GM20431 (cell line): ENCODE data around the gene CDH4.

Experiments
- in situ Hi-C: fragments of 300-500 bp; cut with MseI, MboI; formaldehyde crosslinking; loops from one replicate; pipeline ENCODE4 v1.15.0; 2020; ENCODE audit warnings: low sequenced_read_pairs; ENCODE audit not compliant: unreplicated experiment

The CDH4 gene

GRCh38 chr20:61561111-61561830, 309.2 kb downstream of the CDH4 start:
- in situ Hi-C loops, result no loop called here

GRCh38 chr20:61562491-61562890, 310.4 kb downstream of the CDH4 start:
- in situ Hi-C loops, result no loop called here

GRCh38 chr20:61562897-61563504, 310.9 kb downstream of the CDH4 start:
- in situ Hi-C loops, result no loop called here

- in situ Hi-C loops, result no loop called here
Observed at GRCh38 chr20:61564628-61565027, 312.6 kb downstream of the CDH4 start.

GRCh38 chr20:61565791-61566190, 313.7 kb downstream of the CDH4 start:
- in situ Hi-C loops, result no loop called here

- in situ Hi-C loops, result no loop called here
Observed at GRCh38 chr20:61566691-61567090, 314.6 kb downstream of the CDH4 start.

- in situ Hi-C loops, result no loop called here
Observed at GRCh38 chr20:61567204-61567603, 315.1 kb downstream of the CDH4 start.

- in situ Hi-C loops, result no loop called here
Observed at GRCh38 chr20:61569825-61570224, 317.8 kb downstream of the CDH4 start.

GRCh38 chr20:61570646-61571195, 318.7 kb downstream of the CDH4 start:
- in situ Hi-C loops, result no loop called here

GRCh38 chr20:61571221-61571620, 319.2 kb downstream of the CDH4 start:
- in situ Hi-C loops, result no loop called here

- in situ Hi-C loops, result no loop called here
Observed at GRCh38 chr20:61571916-61572711, 320.1 kb downstream of the CDH4 start.

- in situ Hi-C loops, result no loop called here
Observed at GRCh38 chr20:61572789-61573188, 320.7 kb downstream of the CDH4 start.

- in situ Hi-C loops, result no loop called here
Observed at GRCh38 chr20:61573415-61574305, 321.6 kb downstream of the CDH4 start.

- in situ Hi-C loops, result no loop called here
Observed at GRCh38 chr20:61575151-61575937, 323.3 kb downstream of the CDH4 start.

- in situ Hi-C loops, result no loop called here
Observed at GRCh38 chr20:61576372-61576771, 324.3 kb downstream of the CDH4 start.

- in situ Hi-C loops, result no loop called here
Observed at GRCh38 chr20:61577065-61577464, 325.0 kb downstream of the CDH4 start.

GRCh38 chr20:61579908-61580307, 327.8 kb downstream of the CDH4 start:
- in situ Hi-C loops, result no loop called here

- in situ Hi-C loops, result no loop called here
Observed at GRCh38 chr20:61580958-61581824, 329.1 kb downstream of the CDH4 start.
